ENCODE results near the gene ROR1. TPM values are rescaled to one million over a fixed set of nuclear protein-coding genes. Genes with fewer than 3 reads are reported as not detected.
A peak's percentile ranks its signal among the peaks of the same experiment; 100 is the strongest.

The ROR1 gene
- total RNA-seq, 1 donor from 2014 or later = 81.4 TPM

- no peak for DNase-seq (ENCODE audit: low spot score in 2 of 2, unreplicated experiment in 2 of 2)
- H3K36me3 Mint-ChIP-seq = no peaks in the 10 kb centered on the region
- no peak for TF ChIP-seq CTCF (IDR thresholded peaks at IDR 0.05; ENCODE audit: unreplicated experiment)
- H3K27ac Mint-ChIP-seq = no peak overlapping the region
- H3K9me3 Mint-ChIP-seq = no peaks in the 10 kb centered on the region
- peaks cover 21% of the 10 kb centered on the region for H3K4me1 Mint-ChIP-seq
- H3K27me3 Mint-ChIP-seq (ENCODE audit: low read depth) = no peaks in the 10 kb centered on the region
- no peak overlapping the region for H3K4me3 Mint-ChIP-seq
Observed at GRCh38 chr1:63748641-63749040, 25.2 kb upstream of the ROR1 start.

- DNase-seq (ENCODE audit: low spot score in 2 of 2, unreplicated experiment in 2 of 2) = no peak
- peaks cover 21% of the 10 kb centered on the region for H3K4me1 Mint-ChIP-seq
- TF ChIP-seq CTCF (IDR thresholded peaks at IDR 0.05; ENCODE audit: unreplicated experiment) = no peak
- H3K36me3 Mint-ChIP-seq = no peaks in the 10 kb centered on the region
- no peaks in the 10 kb centered on the region for H3K9me3 Mint-ChIP-seq
- no peak overlapping the region for H3K27ac Mint-ChIP-seq
- H3K4me3 Mint-ChIP-seq = no peak overlapping the region
- H3K27me3 Mint-ChIP-seq (ENCODE audit: low read depth) = no peaks in the 10 kb centered on the region
Observed at GRCh38 chr1:63750721-63751120, 23.1 kb upstream of the ROR1 start.

- Mint-ChIP-seq H3K4me3 (no peak overlapping the region), H3K9me3 (no peaks in the 10 kb centered on the region), H3K27ac (no peak overlapping the region), H3K36me3 (no peaks in the 10 kb centered on the region), H3K27me3 (ENCODE audit: low read depth) (no peaks in the 10 kb centered on the region), H3K4me1 (peaks cover 12% of the 10 kb centered on the region)
- DNase-seq (ENCODE audit: low spot score in 2 of 2, unreplicated experiment in 2 of 2) = no peak
- no peak for TF ChIP-seq CTCF (IDR thresholded peaks at IDR 0.05; ENCODE audit: unreplicated experiment)
Observed at GRCh38 chr1:63752176-63752575, 21.6 kb upstream of the ROR1 start.

GRCh38 chr1:63753591-63753990, 20.2 kb upstream of the ROR1 start:
- DNase-seq (ENCODE audit: low spot score in 2 of 2, unreplicated experiment in 2 of 2) = no peak
- H3K4me1 Mint-ChIP-seq = peaks cover 19% of the 10 kb centered on the region
- no peak overlapping the region for H3K4me3 Mint-ChIP-seq
- no peaks in the 10 kb centered on the region for H3K9me3 Mint-ChIP-seq
- H3K27ac Mint-ChIP-seq = no peak overlapping the region
- H3K36me3 Mint-ChIP-seq = no peaks in the 10 kb centered on the region
- no peak for TF ChIP-seq CTCF (IDR thresholded peaks at IDR 0.05; ENCODE audit: unreplicated experiment)
- no peaks in the 10 kb centered on the region for H3K27me3 Mint-ChIP-seq (ENCODE audit: low read depth)

- Mint-ChIP-seq H3K4me1 (peaks cover 18% of the 10 kb centered on the region), H3K36me3 (no peaks in the 10 kb centered on the region), H3K4me3 (no peak overlapping the region), H3K9me3 (peaks cover 5% of the 10 kb centered on the region), H3K27me3 (ENCODE audit: low read depth) (no peaks in the 10 kb centered on the region), H3K27ac (peak overlapping the region; percentile 51)
- TF ChIP-seq CTCF (IDR thresholded peaks at IDR 0.05; ENCODE audit: unreplicated experiment) = no peak
- no peak for DNase-seq (ENCODE audit: low spot score in 2 of 2, unreplicated experiment in 2 of 2)
Observed at GRCh38 chr1:63756839-63757238, 17.0 kb upstream of the ROR1 start.

GRCh38 chr1:63757334-63757733, 16.5 kb upstream of the ROR1 start:
- Mint-ChIP-seq H3K36me3 (no peaks in the 10 kb centered on the region), H3K27ac (peak overlapping the region; percentile 21), H3K27me3 (ENCODE audit: low read depth) (no peaks in the 10 kb centered on the region), H3K4me3 (no peak overlapping the region), H3K4me1 (peaks cover 18% of the 10 kb centered on the region), H3K9me3 (peaks cover 5% of the 10 kb centered on the region)
- no peak for TF ChIP-seq CTCF (IDR thresholded peaks at IDR 0.05; ENCODE audit: unreplicated experiment)
- no peak for DNase-seq (ENCODE audit: low spot score in 2 of 2, unreplicated experiment in 2 of 2)

Data from mesothelial cell of epicardium (in vitro differentiated cells).